ENCODE data around the gene WDR91. TPM values are rescaled to one million over a fixed set of nuclear protein-coding genes. Genes with fewer than 3 reads are reported as not detected.

Gene WDR91
- total RNA-seq, 1 experiment from 2014 or later: 10.1 TPM

DNA sequence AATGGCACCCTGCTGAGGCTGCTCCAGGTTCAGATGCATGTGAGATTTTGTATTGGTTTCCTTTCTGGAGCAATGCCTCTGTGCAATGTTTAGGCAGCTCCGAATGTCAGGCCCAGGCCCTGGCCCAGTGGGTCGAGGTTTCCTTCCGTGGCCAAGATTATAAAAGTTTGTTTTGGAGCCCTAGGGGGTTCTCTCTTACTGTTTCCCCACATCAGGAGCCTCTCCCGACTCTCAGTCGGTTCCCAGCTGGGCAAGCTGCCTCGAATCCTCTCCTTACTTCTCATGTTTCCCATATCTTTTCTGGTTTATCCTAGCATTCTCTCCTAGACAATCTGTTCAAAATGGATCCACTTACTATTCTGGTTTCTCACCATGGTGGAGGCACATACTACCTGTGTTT is 52.5 kb downstream of the WDR91 start:
- TF ChIP-seq JUND (IDR thresholded peaks at IDR 0.05) (no peak), YY1 (IDR thresholded peaks at IDR 0.05; ENCODE audit: extremely low read depth, insufficient replicate concordance, low read depth, low read length) (no peak), RAD21 (IDR thresholded peaks at IDR 0.05; ENCODE audit: low read depth) (no peak), EGR1 (IDR thresholded peaks at IDR 0.05; ENCODE audit: low read depth) (no peak), CBX3 (IDR thresholded peaks at IDR 0.05; ENCODE audit: low read depth) (no peak), ZNF274 (IDR thresholded peaks at IDR 0.05; ENCODE audit: low read depth, low read length) (no peak)
- TF ChIP-seq, protein P1, sequence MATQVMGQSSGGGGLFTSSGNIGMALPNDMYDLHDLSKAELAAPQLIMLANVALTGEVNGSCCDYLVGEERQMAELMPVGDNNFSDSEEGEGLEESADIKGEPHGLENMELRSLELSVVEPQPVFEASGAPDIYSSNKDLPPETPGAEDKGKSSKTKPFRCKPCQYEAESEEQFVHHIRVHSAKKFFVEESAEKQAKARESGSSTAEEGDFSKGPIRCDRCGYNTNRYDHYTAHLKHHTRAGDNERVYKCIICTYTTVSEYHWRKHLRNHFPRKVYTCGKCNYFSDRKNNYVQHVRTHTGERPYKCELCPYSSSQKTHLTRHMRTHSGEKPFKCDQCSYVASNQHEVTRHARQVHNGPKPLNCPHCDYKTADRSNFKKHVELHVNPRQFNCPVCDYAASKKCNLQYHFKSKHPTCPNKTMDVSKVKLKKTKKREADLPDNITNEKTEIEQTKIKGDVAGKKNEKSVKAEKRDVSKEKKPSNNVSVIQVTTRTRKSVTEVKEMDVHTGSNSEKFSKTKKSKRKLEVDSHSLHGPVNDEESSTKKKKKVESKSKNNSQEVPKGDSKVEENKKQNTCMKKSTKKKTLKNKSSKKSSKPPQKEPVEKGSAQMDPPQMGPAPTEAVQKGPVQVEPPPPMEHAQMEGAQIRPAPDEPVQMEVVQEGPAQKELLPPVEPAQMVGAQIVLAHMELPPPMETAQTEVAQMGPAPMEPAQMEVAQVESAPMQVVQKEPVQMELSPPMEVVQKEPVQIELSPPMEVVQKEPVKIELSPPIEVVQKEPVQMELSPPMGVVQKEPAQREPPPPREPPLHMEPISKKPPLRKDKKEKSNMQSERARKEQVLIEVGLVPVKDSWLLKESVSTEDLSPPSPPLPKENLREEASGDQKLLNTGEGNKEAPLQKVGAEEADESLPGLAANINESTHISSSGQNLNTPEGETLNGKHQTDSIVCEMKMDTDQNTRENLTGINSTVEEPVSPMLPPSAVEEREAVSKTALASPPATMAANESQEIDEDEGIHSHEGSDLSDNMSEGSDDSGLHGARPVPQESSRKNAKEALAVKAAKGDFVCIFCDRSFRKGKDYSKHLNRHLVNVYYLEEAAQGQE (IDR thresholded peaks at IDR 0.05; ENCODE audit: low read depth): no peak
- BruUV-seq (replicated peaks): no TSS peak
- RAD21 ChIA-PET (ENCODE audit: low non-redundant PET in 1 of 2, low total read pairs in 2 of 2, uncharacterized antibody in 2 of 2, unreplicated experiment in 2 of 2): no interaction called here
- CTCF ChIA-PET: no interaction called here
- intact Hi-C loops (cut with micrococcal nuclease): no loop called here
- H3K27me3 ChIP-seq (ENCODE audit: insufficient read depth, low read length): no peaks in the 10 kb centered on the region
- no peak overlapping the region for H2AFZ ChIP-seq (ENCODE audit: low read depth, low read length, poor library complexity, severe bottlenecking)
- no peaks in the 10 kb centered on the region for H3K9me2 ChIP-seq (ENCODE audit: insufficient read depth)
- ATAC-seq (no peak), DNase-seq (ENCODE audit: low read depth, low spot score) (no peak)
- peaks cover 0 to under 1% of the 10 kb centered on the region in 2 experiments; a peak in 1 of 4 replicates for H3K36me3 ChIP-seq (ENCODE audit: control insufficient read depth in 1 of 2, insufficient read depth in 2 of 2, low read length in 2 of 2)
- H3K27ac ChIP-seq (ENCODE audit: low read depth, low read length): no peak overlapping the region
- no peaks in the 10 kb centered on the region for H4K20me1 ChIP-seq (ENCODE audit: insufficient read depth)
- H3K4me1 ChIP-seq (ENCODE audit: control insufficient read depth in 1 of 2, insufficient read depth in 2 of 2, low read length in 2 of 2): peaks cover 18 to 23% of the 10 kb centered on the region in 2 experiments
- POLR2A ChIA-PET: no interaction called here
- no peaks in the 10 kb centered on the region for H3K79me2 ChIP-seq (ENCODE audit: insufficient read depth, low read length)
- peaks cover 5 to 11% of the 10 kb centered on the region in 2 experiments for H3K9me3 ChIP-seq (ENCODE audit: control insufficient read depth in 1 of 2, insufficient read depth in 1 of 2, low read depth in 1 of 2, low read length in 2 of 2)
- H3K4me2 ChIP-seq (ENCODE audit: low read length): no peak overlapping the region
- H3K9ac ChIP-seq (ENCODE audit: low read length): no peak overlapping the region
- H3K4me3 ChIP-seq (replicated peaks in 1 of 2; ENCODE audit: low read depth in 1 of 2, low read length in 2 of 2): no peak overlapping the region
